Esophagus muscularis mucosa (tissue), 4 donors: Measurements from ENCODE around the gene ZNF474. TPM values are rescaled to one million over a fixed set of nuclear protein-coding genes. Genes with fewer than 3 reads are reported as not detected.

ENCODE experiments used
- DNase-seq: peaks from one replicate; pipeline ENCODE4 v3.0.0-alpha.2; 2017; ENCODE audit errors: extremely low spot score
- H3K27ac ChIP-seq, 4 donors: fragments of 200-600 bp; sonication (generic); replicated peaks in 1 of 4; 1 replicate in 3 of 4; 2 replicates in 1 of 4; pipeline ENCODE4 v1.5.1; 2016 to 2019; ENCODE audit warnings: mild to moderate bottlenecking in 1 of 4
- H3K27me3 ChIP-seq, 4 donors: fragments of 200-600 bp; sonication (generic); one replicate each; pipeline versions ENCODE4 v1.5.1 to v1.6.0; 2016 to 2019
- H3K36me3 ChIP-seq, 4 donors: fragments of 200-600 bp; sonication (generic); one replicate each; pipeline ENCODE4 v1.5.1; 2016 to 2019
- H3K4me1 ChIP-seq, 4 donors: fragments of 200-600 bp; sonication (generic); one replicate each; pipeline ENCODE4 v1.5.1; 2016 to 2019
- H3K4me3 ChIP-seq, 4 donors: fragments of 200-600 bp; sonication (generic); 1 replicate in 2 of 4; 2 replicates in 2 of 4; pipeline ENCODE4 v1.5.1; 2016 to 2019; ENCODE audit warnings: mild to moderate bottlenecking in 4 of 4, moderate library complexity in 1 of 4
- H3K9me3 ChIP-seq, 4 donors: fragments of 200-600 bp; sonication (generic); 1 replicate in 3 of 4; 2 replicates in 1 of 4; pipeline ENCODE4 v1.5.1; 2016 to 2019
- CTCF ChIP-seq, 3 experiments: fragments of 200-600 bp in 2 of 3; fragments of 450-650 bp in 1 of 3; sonication (generic) in 2 of 3; IDR thresholded peaks; one replicate each; pipeline ENCODE4 v1.5.1; 2017 to 2019; ENCODE audit warnings: antibody characterized with exemption in 3 of 3, mild to moderate bottlenecking in 2 of 3, moderate library complexity in 1 of 3
- EP300 ChIP-seq: sonication (generic); formaldehyde crosslinking; IDR thresholded peaks from one replicate; pipeline ENCODE4 v1.6.1; 2017; ENCODE audit warnings: antibody characterized with exemption
- POLR2A ChIP-seq: fragments of 450-650 bp; IDR thresholded peaks from one replicate; pipeline ENCODE4 v1.6.1; 2017; ENCODE audit warnings: antibody characterized with exemption, moderate library complexity, mild to moderate bottlenecking, low read depth
- POLR2AphosphoS5 ChIP-seq, 2 donors: sonication (generic); formaldehyde crosslinking; IDR thresholded peaks; one replicate each; pipeline ENCODE4 v1.6.1; 2017; ENCODE audit warnings: antibody characterized with exemption in 2 of 2
- WGBS: methylation state at CpG from one replicate; pipeline ENCODE4 v1.1.5; 2018; 5-methylcytosine and 5-hydroxymethylcytosine counted together
- intact Hi-C: fragments of 100-400 bp; cut with DNase I; formaldehyde crosslinking; loops from one replicate; pipeline ENCODE4 v1.15.1; 2023
- total RNA-seq, 4 donors: library from RNA; depleted of rRNA; stranded (reverse); fragments of >200 nt; gene quantifications; one replicate each; pipeline versions ENCODE4 v1.1.0 to v1.2.1, GENCODE V29; 2016

Gene ZNF474
- total RNA-seq, 4 donors from 2014 or later = 0.33 to 1.8 (median 0.71) TPM; not detected in 1

DNA sequence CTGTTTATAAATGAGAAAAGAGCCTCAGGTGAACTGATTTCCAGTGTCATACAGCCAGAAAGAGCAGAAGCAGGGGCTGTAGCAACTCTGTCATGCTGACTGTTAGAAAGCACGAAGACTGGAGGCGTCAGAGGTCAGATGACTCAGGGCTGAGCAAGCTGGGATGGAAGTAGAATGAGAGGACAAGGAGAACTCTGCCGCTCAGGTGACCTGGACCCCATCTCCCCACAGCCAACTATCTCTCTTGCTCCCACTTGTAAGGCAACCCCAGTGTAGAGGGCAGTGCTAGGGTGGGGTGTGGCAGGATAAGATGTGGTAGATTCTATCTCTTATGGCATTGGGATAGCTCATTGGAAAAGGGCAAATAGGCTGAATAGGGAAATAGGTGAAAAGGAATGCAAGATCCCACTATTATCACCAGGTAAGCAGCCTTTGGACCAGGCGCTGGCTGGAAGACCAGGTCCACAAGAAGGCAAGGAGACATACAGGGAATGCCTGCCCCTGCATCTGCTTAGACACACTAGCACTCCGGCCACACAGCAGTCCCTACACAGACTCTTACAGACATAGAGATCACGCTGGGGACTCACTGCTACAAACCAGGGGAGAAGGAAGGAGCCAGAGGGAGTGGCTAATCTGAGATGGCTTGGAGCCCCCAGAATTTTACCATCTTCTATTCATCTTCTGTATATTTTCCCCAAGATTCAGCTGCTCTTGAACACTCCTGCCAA is 30.1 kb upstream of the ZNF474 start:
- H3K4me1 ChIP-seq = peaks cover 0 to 14% (median 4%) of the 10 kb centered on the region in 4 donors
- 91% methylated on average over 6 of the region's 6 CpGs for WGBS
- intact Hi-C loops = loop anchor here (10.0 kb wide), 1 partner anchor 316 kb away; no protein-coding TSS in a partner anchor
- no peak overlapping the region for H3K27ac ChIP-seq
- H3K9me3 ChIP-seq = no peaks in the 10 kb centered on the region
- H3K4me3 ChIP-seq = no peak overlapping the region
- no peak for DNase-seq
- TF ChIP-seq EP300 (no peak), POLR2A (no peak), POLR2AphosphoS5 (IDR thresholded peaks at IDR 0.05) (no peak), CTCF (IDR thresholded peaks at IDR 0.05) (no peak)
- H3K36me3 ChIP-seq = no peaks in the 10 kb centered on the region
- H3K27me3 ChIP-seq = no peaks in the 10 kb centered on the region

DNA sequence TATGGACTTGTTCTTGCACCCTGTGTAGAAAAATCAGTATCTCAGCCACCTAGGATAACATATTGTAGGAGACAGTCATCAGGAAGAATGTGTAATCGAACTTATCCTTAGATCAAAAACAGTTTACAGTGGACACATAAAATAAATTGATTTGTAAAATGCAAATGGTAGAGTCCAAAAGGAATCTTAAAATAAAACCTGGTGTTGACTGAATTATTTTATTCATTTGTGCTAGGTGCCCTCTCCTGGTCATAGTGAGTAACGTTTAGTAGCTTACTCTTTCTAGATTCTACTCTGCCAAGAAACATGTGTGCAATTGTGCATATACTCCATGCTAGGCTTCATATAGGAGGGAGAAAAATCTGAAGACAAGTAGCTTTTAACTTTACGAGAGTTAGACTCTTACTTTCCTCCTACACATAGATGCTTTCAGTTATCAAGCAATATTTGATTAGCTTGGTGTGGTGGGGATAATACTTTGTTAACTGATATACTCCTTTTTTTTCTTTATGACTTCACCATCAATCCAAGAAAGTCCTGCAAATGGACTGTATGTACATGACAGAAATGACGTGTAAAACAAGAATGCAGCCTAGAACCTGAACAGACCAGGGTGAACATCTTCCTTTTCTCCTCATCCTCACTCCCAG is 27.6 kb upstream of the ZNF474 start:
- intact Hi-C loops = loop anchor here (2.0 kb wide), 1 partner anchor 135 kb away; no protein-coding TSS in a partner anchor
- Histone ChIP-seq H3K27ac (no peak overlapping the region), H3K4me3 (no peak overlapping the region), H3K4me1 (no peaks in the 10 kb centered on the region), H3K9me3 (no peaks in the 10 kb centered on the region), H3K36me3 (no peaks in the 10 kb centered on the region), H3K27me3 (no peaks in the 10 kb centered on the region)
- no peak for DNase-seq
- TF ChIP-seq CTCF (IDR thresholded peaks at IDR 0.05) = peak; percentile 38 to 65 (median 54)
- TF ChIP-seq EP300 = no peak
- 32% methylated on average over 4 of the region's 4 CpGs for WGBS

GRCh38 chr5:122102825-122103224 is 26.5 kb upstream of the ZNF474 start:
- Histone ChIP-seq H3K36me3 (no peaks in the 10 kb centered on the region), H3K27me3 (no peaks in the 10 kb centered on the region), H3K4me3 (no peak overlapping the region), H3K27ac (no peak overlapping the region), H3K9me3 (no peaks in the 10 kb centered on the region), H3K4me1 (no peaks in the 10 kb centered on the region)
- intact Hi-C loops = no loop called here
- DNase-seq = no peak
- no peak for TF ChIP-seq POLR2AphosphoS5 (IDR thresholded peaks at IDR 0.05)
- no peak for TF ChIP-seq EP300
- no peak for TF ChIP-seq CTCF (IDR thresholded peaks at IDR 0.05)
- TF ChIP-seq POLR2A = no peak
- WGBS = 57% methylated on average over 1 of the region's 1 CpG

DNA sequence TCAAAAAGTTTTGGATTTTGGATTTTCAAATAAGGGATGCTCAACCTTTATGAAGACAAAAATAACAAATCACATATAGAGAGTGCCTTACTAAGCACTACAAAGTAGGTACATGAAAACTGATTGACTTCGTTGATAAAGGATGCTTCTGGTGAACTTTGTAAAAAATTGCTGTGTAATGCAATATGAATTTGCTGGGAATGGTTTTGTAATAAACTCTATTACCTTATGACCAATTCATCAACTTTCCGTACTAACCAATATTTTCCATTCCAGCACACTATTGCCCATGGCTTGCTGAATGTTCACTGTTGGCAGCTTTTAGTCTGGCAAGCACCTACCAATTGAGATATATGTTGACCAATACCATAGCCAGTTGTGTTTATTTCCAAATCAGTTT is 23.4 kb upstream of the ZNF474 start:
- no peaks in the 10 kb centered on the region for H3K36me3 ChIP-seq
- no peak for DNase-seq
- no peak overlapping the region for H3K4me3 ChIP-seq
- 83% methylated on average over 2 of the region's 2 CpGs for WGBS
- no peak for TF ChIP-seq CTCF (IDR thresholded peaks at IDR 0.05)
- no peak for TF ChIP-seq POLR2AphosphoS5 (IDR thresholded peaks at IDR 0.05)
- no peak for TF ChIP-seq EP300
- no peak for TF ChIP-seq POLR2A
- no peaks in the 10 kb centered on the region for H3K4me1 ChIP-seq
- no peak overlapping the region for H3K27ac ChIP-seq
- intact Hi-C loops = no loop called here
- no peaks in the 10 kb centered on the region for H3K27me3 ChIP-seq
- H3K9me3 ChIP-seq = no peaks in the 10 kb centered on the region
